HAP-1 (cell line): ENCODE measurements around the gene ACOT4.
"Not testable (repeated sequence)": the region's sequence is repeated elsewhere in the genome, so short reads cannot be mapped to it uniquely, and the experiment has no call there.

Experiments used
- DNase-seq, 2 experiments: peaks; one replicate each; pipeline ENCODE4 v3.0.0-alpha.2; 2016 to 2020; ENCODE audit warnings: low spot score in 2 of 2
- H3K27me3 ChIP-seq: fragments of 250-450 bp; sonication (Bioruptor Pico); 2 replicates; pipeline ENCODE4 v1.5.1; 2020; ENCODE audit warnings: low read depth, mild to moderate bottlenecking, moderate library complexity
- H3K36me3 ChIP-seq: fragments of 250-450 bp; sonication (Bioruptor Pico); replicated peaks from 2 replicates; pipeline ENCODE4 v1.5.1; 2020; ENCODE audit warnings: mild to moderate bottlenecking
- H3K4me1 ChIP-seq: fragments of 250-450 bp; sonication (Bioruptor Pico); 2 replicates; pipeline ENCODE4 v1.5.1; 2020; ENCODE audit warnings: mild to moderate bottlenecking
- H3K4me3 ChIP-seq: fragments of 250-450 bp; sonication (Bioruptor Pico); 2 replicates; pipeline ENCODE4 v1.5.1; 2020; ENCODE audit warnings: mild to moderate bottlenecking, moderate library complexity
- H3K9me3 ChIP-seq: fragments of 250-450 bp; sonication (Bioruptor Pico); 2 replicates; pipeline ENCODE4 v1.5.1; 2020; ENCODE audit warnings: mild to moderate bottlenecking, moderate library complexity
- in situ Hi-C: fragments of 300-500 bp; cut with MboI; formaldehyde crosslinking; loops from 3 replicates; pipeline ENCODE4 v1.14.3; 2020; ENCODE audit warnings: low sequenced_read_pairs, inconsistent platforms, mixed read lengths

ACOT4 gene, protein sequence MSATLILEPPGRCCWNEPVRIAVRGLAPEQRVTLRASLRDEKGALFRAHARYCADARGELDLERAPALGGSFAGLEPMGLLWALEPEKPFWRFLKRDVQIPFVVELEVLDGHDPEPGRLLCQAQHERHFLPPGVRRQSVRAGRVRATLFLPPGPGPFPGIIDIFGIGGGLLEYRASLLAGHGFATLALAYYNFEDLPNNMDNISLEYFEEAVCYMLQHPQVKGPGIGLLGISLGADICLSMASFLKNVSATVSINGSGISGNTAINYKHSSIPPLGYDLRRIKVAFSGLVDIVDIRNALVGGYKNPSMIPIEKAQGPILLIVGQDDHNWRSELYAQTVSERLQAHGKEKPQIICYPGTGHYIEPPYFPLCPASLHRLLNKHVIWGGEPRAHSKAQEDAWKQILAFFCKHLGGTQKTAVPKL

DNA sequence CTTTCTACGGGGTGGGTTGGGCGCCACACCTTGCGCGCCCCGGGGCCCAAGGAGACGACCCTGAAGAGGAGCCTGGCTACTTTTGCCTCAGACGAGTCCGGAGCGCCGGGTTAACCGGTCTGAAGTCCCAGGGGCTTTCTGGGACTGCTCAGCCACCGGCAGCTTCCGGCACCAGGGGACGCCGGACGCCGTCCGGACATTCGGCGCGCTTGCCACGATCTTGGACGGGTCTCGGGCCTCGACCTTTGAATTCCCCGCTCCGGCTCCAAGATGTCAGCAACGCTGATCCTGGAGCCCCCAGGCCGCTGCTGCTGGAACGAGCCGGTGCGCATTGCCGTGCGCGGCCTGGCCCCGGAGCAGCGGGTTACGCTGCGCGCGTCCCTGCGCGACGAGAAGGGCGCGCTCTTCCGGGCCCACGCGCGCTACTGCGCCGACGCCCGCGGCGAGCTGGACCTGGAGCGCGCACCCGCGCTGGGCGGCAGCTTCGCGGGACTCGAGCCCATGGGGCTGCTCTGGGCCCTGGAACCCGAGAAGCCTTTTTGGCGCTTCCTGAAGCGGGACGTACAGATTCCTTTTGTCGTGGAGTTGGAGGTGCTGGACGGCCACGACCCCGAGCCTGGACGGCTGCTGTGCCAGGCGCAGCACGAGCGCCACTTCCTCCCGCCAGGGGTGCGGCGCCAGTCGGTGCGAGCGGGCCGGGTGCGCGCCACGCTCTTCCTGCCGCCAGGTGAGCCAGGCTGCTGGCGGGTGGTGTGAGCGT lies at the start of gene ACOT4:
TSS of gene ACOT4 (plus strand) at position 184 of the 760 bp plus-strand sequence. CDS start at position 271, 87 bp downstream.
- H3K36me3 ChIP-seq: no peaks in the 10 kb centered on the region
- no peaks in the 10 kb centered on the region for H3K4me1 ChIP-seq
- in situ Hi-C loops: no loop called here
- DNase-seq: no peak
- H3K9me3 ChIP-seq: no peaks in the 10 kb centered on the region
- no peaks in the 10 kb centered on the region for H3K27me3 ChIP-seq
- H3K4me3 ChIP-seq: no peak within 1 kb of the TSS

DNA sequence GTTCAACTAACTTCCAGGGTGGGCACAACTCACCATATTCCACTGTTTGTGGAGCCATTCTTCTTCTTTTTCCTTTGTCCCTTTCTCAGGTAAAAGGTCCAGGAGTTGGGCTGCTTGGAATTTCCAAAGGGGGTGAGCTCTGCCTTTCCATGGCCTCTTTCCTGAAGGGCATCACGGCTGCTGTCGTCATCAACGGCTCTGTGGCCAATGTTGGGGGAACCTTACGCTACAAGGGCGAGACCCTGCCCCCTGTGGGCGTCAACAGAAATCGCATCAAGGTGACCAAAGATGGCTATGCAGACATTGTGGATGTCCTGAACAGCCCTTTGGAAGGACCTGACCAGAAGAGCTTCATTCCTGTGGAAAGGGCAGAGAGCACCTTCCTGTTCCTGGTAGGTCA lies 48.7 kb upstream of the ACOT4 start:
- H3K9me3 ChIP-seq, H3K36me3 ChIP-seq, H3K27me3 ChIP-seq, in situ Hi-C loops, H3K4me1 ChIP-seq, H3K4me3 ChIP-seq: not testable (repeated sequence)
- DNase-seq: peak in 1 of 2 experiments; percentile 36

DNA sequence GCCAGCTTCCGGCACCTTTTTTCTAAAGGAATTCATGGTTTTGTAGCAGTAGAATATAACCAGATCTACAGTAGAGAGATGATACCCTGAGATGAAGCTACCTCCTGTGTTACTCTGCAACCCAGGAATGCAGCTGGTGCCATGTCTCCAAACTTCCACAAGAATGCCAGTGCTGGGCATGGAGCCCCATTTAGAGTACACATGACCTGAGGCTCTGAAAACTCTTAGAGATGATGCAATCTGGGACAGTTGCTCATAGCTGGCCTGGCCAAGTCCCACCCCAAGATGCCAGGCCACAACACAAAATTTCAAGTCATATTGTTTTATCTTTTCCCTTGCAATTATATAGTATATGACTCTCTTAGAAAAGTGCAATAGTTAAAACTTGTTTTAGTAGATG lies 46.3 kb upstream of the ACOT4 start:
- H3K9me3 ChIP-seq, in situ Hi-C loops, H3K36me3 ChIP-seq, H3K4me1 ChIP-seq, H3K27me3 ChIP-seq, H3K4me3 ChIP-seq, DNase-seq: not testable (repeated sequence)

DNA sequence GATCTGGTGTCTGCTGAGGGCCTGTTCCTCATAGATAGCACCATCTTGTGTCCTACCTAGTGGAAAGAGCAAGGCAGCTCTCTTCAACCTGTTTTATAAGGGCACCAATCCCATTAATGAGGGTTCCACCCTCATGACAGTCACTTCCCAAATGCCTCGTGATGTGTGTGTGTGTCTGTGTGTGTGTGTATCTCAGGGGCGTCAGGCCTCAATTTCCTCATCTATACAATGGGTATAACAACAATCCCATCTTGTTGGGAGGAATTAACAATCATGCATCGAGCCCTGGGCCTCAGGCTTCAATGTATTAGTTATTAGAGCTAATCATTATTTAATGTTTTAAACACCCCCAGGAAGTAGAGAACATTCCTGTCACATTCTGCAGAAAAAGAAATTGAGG lies 42.6 kb upstream of the ACOT4 start:
- H3K4me3 ChIP-seq, H3K36me3 ChIP-seq, in situ Hi-C loops, DNase-seq, H3K9me3 ChIP-seq, H3K4me1 ChIP-seq, H3K27me3 ChIP-seq: not testable (repeated sequence)

DNA sequence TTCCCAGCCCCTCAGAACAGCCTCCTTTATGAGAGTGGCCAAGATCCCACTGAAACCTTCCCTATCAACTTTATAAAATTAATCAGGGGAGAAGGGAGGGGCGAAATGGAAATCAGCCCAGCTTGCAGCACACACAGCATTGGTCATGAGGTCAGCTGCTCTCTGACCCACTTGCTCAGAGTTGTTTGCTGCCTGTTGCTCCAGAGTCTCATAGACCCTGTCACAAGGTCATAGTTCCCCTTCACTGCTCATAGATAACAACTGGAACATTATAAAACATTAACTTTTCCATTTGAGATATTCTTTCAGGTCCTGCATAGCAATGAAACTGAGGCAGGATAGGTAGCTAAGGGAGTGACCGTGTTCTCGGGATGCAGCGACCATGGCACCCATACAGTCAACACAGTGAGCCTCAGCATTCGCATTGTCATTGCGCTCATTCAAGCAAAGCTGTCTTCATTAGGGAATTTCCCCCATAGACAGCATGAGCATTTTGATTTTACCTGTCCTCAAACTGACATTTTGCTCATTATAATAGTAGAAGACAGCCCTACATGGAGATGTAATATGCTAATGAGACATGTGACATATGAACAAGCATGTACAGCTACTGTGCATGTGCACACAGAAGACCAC lies 41.7 kb upstream of the ACOT4 start:
- DNase-seq, in situ Hi-C loops, H3K36me3 ChIP-seq, H3K4me3 ChIP-seq, H3K9me3 ChIP-seq, H3K4me1 ChIP-seq, H3K27me3 ChIP-seq: not testable (repeated sequence)

DNA sequence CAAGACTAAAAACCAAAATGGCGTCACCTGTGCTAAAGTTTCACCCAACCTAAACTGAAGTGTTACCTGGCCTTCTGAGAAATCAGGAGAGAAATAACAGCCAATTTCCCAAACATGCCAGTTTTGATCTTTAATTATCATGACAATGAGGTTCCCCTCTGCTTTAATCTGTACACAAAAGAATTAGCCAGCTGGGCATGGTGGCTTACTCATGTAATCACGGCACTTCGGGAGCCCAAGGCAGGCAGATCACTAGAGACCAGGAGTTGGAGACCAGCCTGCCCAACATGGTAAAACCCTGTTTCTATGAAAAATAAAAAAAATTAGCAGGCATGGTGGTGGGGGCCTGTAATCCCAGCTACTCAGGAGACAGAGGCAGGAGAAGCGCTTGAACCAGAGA lies 37.8 kb upstream of the ACOT4 start:
- Histone ChIP-seq H3K36me3 (no peaks in the 10 kb centered on the region), H3K4me1 (no peaks in the 10 kb centered on the region), H3K4me3 (no peak overlapping the region), H3K9me3 (no peaks in the 10 kb centered on the region), H3K27me3 (no peaks in the 10 kb centered on the region)
- no peak for DNase-seq
- in situ Hi-C loops: no loop called here

DNA sequence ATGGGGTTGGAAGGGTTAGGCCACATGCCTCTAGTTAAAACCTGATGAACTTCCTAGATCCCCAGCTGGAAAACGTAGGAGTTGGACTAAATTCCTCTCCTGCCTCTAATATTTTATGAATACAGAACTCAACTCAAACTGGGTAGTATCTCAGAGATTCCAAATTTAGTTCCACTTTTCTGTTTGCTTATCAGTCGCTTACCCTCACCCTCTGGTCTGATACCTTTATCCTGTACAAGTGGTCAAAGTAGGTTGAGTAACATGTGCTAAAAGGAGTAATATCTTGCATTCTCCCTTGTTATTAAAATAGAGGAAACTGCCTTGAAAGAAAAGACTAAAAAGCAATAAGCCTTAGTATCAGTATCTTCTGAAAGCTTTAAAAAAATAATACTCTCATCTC lies 34.5 kb upstream of the ACOT4 start:
- H3K4me3 ChIP-seq, in situ Hi-C loops, H3K9me3 ChIP-seq, H3K27me3 ChIP-seq, H3K36me3 ChIP-seq, H3K4me1 ChIP-seq, DNase-seq: not testable (repeated sequence)

DNA sequence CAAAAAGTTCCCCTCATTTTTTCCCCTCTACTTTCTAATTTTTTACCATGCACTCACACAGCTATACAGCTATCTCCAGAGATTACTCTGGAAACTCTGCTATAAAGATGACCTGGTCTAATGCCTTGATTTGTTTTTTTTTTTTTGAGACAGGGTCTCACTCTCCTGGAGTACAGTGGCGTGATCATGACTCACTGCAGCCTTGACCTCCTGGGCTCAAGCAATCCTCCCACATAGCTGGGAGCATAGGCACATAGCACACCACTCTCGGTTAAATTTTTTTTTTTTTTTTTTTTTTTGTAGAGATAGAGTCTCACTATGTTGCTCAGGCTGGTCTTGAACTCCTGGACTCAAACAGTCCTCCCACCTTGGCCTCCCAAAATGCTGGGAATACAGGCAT lies 33.4 kb upstream of the ACOT4 start:
- H3K9me3 ChIP-seq, H3K36me3 ChIP-seq, H3K4me1 ChIP-seq, DNase-seq, H3K4me3 ChIP-seq, in situ Hi-C loops, H3K27me3 ChIP-seq: not testable (repeated sequence)

DNA sequence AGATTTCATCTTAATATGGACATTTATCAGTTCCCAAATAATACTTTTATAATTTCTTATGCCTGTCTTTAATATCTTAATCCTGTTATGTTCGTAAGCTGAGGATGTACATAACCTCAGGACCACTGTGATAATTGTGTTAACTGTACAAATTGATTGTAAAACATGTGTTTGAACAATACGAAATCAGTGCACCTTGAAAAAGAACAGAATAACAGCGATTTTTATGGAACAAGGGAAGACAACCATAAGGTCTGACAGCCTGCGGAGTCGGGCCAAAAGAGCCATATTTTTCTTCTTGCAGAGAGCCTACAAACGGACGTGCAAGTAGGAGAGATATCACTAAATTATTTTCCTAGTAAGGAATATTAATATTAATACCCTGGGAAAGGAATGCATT lies 29.4 kb upstream of the ACOT4 start:
- in situ Hi-C loops, H3K27me3 ChIP-seq, H3K4me3 ChIP-seq, H3K9me3 ChIP-seq, H3K36me3 ChIP-seq, DNase-seq, H3K4me1 ChIP-seq: not testable (repeated sequence)

DNA sequence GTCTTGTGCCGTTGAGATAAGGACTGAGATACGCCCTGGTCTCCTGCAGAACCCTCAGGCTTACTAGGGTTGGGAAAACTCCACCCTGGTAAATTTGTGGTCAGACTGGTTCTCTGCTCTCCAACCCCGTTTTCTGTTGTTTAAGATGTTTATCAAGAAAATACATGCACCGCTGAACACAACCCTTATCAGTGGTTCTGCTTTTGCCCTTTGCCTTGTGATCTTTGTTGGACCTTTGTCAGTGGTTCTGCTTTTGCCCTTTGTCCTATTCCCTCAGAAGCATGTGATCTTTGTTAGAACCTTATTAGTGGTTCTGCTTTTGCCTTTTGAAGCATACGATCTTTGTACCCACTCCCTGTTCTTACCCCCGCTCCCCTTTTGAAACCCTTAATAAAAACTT lies 29.0 kb upstream of the ACOT4 start:
- H3K4me3 ChIP-seq, DNase-seq, H3K4me1 ChIP-seq, H3K36me3 ChIP-seq, H3K27me3 ChIP-seq, in situ Hi-C loops, H3K9me3 ChIP-seq: not testable (repeated sequence)

DNA sequence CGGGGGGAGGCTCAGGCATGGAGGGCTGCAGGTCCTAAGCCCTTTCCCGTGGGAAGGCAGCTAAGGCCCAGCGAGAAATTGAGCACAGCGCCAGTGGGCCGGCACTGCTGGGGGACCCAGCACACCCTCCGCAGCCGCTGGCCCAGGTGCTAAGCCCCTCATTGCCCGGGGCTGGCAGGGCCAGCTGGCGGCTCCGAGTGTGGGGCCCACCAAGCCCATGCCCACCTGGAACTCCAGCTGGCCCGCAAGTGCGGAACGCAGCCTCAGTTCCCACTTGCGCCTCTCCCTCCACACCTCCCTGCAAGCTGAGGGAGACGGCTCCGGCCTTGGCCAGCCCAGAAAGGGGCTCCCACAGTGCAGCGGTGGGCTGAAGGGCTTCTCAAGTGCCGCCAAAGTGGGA lies 25.2 kb upstream of the ACOT4 start:
- in situ Hi-C loops: not testable (repeated sequence)

DNA sequence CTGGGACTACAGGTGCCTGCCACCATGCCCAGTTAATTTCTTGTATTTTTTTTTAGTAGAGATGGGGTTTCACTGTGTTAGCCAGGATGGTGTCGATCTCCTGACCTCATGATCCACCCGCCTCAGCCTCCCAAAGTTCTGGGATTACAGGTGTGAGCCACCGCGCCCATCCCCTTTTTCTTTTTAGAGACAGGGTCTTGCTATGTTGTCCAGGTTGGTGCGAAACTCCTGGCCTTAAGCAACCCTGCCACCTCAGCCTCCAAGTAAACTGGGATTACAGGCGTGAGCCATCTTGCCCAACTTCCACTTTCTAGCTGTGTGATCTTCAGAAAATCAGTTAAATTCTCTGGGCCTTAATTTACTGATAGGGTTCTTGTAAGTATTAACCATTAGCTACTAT lies 24.7 kb upstream of the ACOT4 start:
- DNase-seq, H3K4me1 ChIP-seq, H3K9me3 ChIP-seq, H3K4me3 ChIP-seq, H3K27me3 ChIP-seq, H3K36me3 ChIP-seq, in situ Hi-C loops: not testable (repeated sequence)

More for the DNA sequence above, 25.2 kb upstream of the ACOT4 start:
- H3K36me3 ChIP-seq, H3K4me1 ChIP-seq, H3K27me3 ChIP-seq, H3K9me3 ChIP-seq, DNase-seq, H3K4me3 ChIP-seq: not testable (repeated sequence)

DNA sequence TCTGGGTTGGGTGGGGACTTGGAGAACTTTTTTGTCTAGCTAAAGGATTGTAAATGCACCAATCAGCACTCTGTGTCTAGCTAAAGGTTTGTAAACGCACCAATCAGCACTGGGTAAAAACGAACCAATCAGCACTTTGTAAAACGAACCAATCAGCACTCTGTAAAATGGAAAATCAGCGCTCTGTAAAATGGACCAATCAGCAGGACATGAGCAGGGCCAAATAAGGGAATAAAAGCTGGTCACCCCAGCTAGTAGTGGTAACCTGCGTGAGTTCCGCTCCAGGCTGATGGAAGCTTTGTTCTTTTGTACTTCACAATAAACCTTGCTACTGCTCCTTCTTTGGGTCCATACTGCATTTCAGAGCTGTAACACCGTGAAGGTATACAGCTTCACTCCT lies 24.3 kb upstream of the ACOT4 start:
- Histone ChIP-seq H3K4me1 (no peaks in the 10 kb centered on the region), H3K9me3 (no peaks in the 10 kb centered on the region; the same call in 1 of the 2 replicates), H3K27me3 (no peaks in the 10 kb centered on the region), H3K4me3 (no peak overlapping the region), H3K36me3 (no peaks in the 10 kb centered on the region)
- in situ Hi-C loops: no loop called here
- DNase-seq: no peak
